Rectal smooth muscle tissue (tissue), 1 donor: ENCODE results near the gene SLC25A12.
A peak's percentile ranks its signal among the peaks of the same experiment; 100 is the strongest.
"Not testable (repeated sequence)": the region's sequence is repeated elsewhere in the genome, so short reads cannot be mapped to it uniquely, and the experiment has no call there.

Experiments used
- H3K27ac ChIP-seq: one replicate; pipeline ENCODE4 v1.7.0; 2013; ENCODE audit warnings: low read depth, low read length, inconsistent platforms
- H3K27me3 ChIP-seq: one replicate; pipeline ENCODE4 v1.7.0; 2013; ENCODE audit warnings: low read length; ENCODE audit not compliant: control insufficient read depth, insufficient read depth
- H3K36me3 ChIP-seq: one replicate; pipeline ENCODE4 v1.7.0; 2013; ENCODE audit warnings: low read length; ENCODE audit not compliant: control insufficient read depth, insufficient read depth
- H3K4me1 ChIP-seq: one replicate; pipeline ENCODE4 v1.7.0; 2013; ENCODE audit warnings: low read length; ENCODE audit not compliant: control insufficient read depth, insufficient read depth
- H3K4me3 ChIP-seq: one replicate; pipeline ENCODE4 v1.7.0; 2013; ENCODE audit warnings: low read length
- H3K9ac ChIP-seq: one replicate; pipeline ENCODE4 v1.7.0; 2013; ENCODE audit warnings: low read length

SLC25A12 gene

GRCh38 chr2:171909266-171909665 lies 15.2 kb upstream of the SLC25A12 start:
- Histone ChIP-seq H3K36me3 (no peaks in the 10 kb centered on the region), H3K4me1 (no peaks in the 10 kb centered on the region), H3K27me3 (no peaks in the 10 kb centered on the region), H3K4me3 (no peak overlapping the region), H3K27ac (no peak overlapping the region), H3K9ac (no peak overlapping the region)

- H3K36me3 ChIP-seq = no peaks in the 10 kb centered on the region
- H3K4me1 ChIP-seq = no peaks in the 10 kb centered on the region
- no peak overlapping the region for H3K27ac ChIP-seq
- H3K27me3 ChIP-seq = no peaks in the 10 kb centered on the region
- no peak overlapping the region for H3K4me3 ChIP-seq
- H3K9ac ChIP-seq = no peak overlapping the region
Measured at GRCh38 chr2:171908235-171908634, 14.2 kb upstream of the SLC25A12 start.

- Histone ChIP-seq H3K27me3 (no peaks in the 10 kb centered on the region), H3K36me3 (no peaks in the 10 kb centered on the region), H3K27ac (no peak overlapping the region), H3K4me1 (no peaks in the 10 kb centered on the region), H3K4me3 (no peak overlapping the region), H3K9ac (no peak overlapping the region)
Measured at GRCh38 chr2:171902840-171903420, 8.9 kb upstream of the SLC25A12 start.

GRCh38 chr2:171899623-171900282 lies 5.7 kb upstream of the SLC25A12 start:
- not testable (repeated sequence) for H3K36me3 ChIP-seq, H3K4me1 ChIP-seq, H3K27me3 ChIP-seq, H3K4me3 ChIP-seq, H3K9ac ChIP-seq, H3K27ac ChIP-seq

- Histone ChIP-seq H3K27ac (no peak overlapping the region), H3K27me3 (no peaks in the 10 kb centered on the region), H3K4me1 (peaks cover 10% of the 10 kb centered on the region), H3K36me3 (no peaks in the 10 kb centered on the region), H3K9ac (no peak overlapping the region), H3K4me3 (no peak overlapping the region)
Measured at GRCh38 chr2:171895786-171896185, 1.7 kb upstream of the SLC25A12 start.

- H3K4me1 ChIP-seq = peaks cover 10% of the 10 kb centered on the region
- H3K27ac ChIP-seq = peak overlapping the region; percentile 72
- H3K27me3 ChIP-seq = no peaks in the 10 kb centered on the region
- H3K36me3 ChIP-seq = no peaks in the 10 kb centered on the region
- H3K4me3 ChIP-seq = peak overlapping the region; percentile 91
- H3K9ac ChIP-seq = peak overlapping the region; percentile 77
Measured at GRCh38 chr2:171894612-171894947, 536 bp upstream of the SLC25A12 start.

GRCh38 chr2:171893196-171893823 lies 734 bp downstream of the SLC25A12 start:
- peak overlapping the region; percentile 42 for H3K9ac ChIP-seq
- no peaks in the 10 kb centered on the region for H3K36me3 ChIP-seq
- H3K27ac ChIP-seq = peak overlapping the region; percentile 72
- H3K4me3 ChIP-seq = peak overlapping the region; percentile 91
- peaks cover 10% of the 10 kb centered on the region for H3K4me1 ChIP-seq
- H3K27me3 ChIP-seq = no peaks in the 10 kb centered on the region

- H3K36me3 ChIP-seq = no peaks in the 10 kb centered on the region
- H3K27ac ChIP-seq = no peak overlapping the region
- H3K4me1 ChIP-seq = peaks cover 9% of the 10 kb centered on the region
- H3K27me3 ChIP-seq = no peaks in the 10 kb centered on the region
- H3K4me3 ChIP-seq = no peak overlapping the region
- H3K9ac ChIP-seq = no peak overlapping the region
Measured at GRCh38 chr2:171889808-171890207, 4.2 kb downstream of the SLC25A12 start.

- H3K4me3 ChIP-seq = no peak overlapping the region
- H3K36me3 ChIP-seq = no peaks in the 10 kb centered on the region
- H3K9ac ChIP-seq = no peak overlapping the region
- peaks cover 4% of the 10 kb centered on the region for H3K4me1 ChIP-seq
- H3K27ac ChIP-seq = no peak overlapping the region
- H3K27me3 ChIP-seq = no peaks in the 10 kb centered on the region
Measured at GRCh38 chr2:171889333-171889732, 4.7 kb downstream of the SLC25A12 start.

- Histone ChIP-seq H3K27ac (no peak overlapping the region), H3K4me3 (no peak overlapping the region), H3K36me3 (no peaks in the 10 kb centered on the region), H3K27me3 (no peaks in the 10 kb centered on the region), H3K9ac (no peak overlapping the region), H3K4me1 (peaks cover 11% of the 10 kb centered on the region)
Measured at GRCh38 chr2:171883275-171883893, 10.7 kb downstream of the SLC25A12 start.

- Histone ChIP-seq H3K36me3 (no peaks in the 10 kb centered on the region), H3K27ac (no peak overlapping the region), H3K9ac (no peak overlapping the region), H3K4me3 (no peak overlapping the region), H3K4me1 (peaks cover 18% of the 10 kb centered on the region), H3K27me3 (no peaks in the 10 kb centered on the region)
Measured at GRCh38 chr2:171882089-171882769, 11.8 kb downstream of the SLC25A12 start.

- H3K4me1 ChIP-seq = peaks cover 18% of the 10 kb centered on the region
- no peak overlapping the region for H3K27ac ChIP-seq
- no peaks in the 10 kb centered on the region for H3K27me3 ChIP-seq
- no peak overlapping the region for H3K9ac ChIP-seq
- no peak overlapping the region for H3K4me3 ChIP-seq
- H3K36me3 ChIP-seq = no peaks in the 10 kb centered on the region
Measured at GRCh38 chr2:171880774-171881173, 13.3 kb downstream of the SLC25A12 start.
